EH (cell line): ENCODE measurements around the gene CDKL5.
"Not testable (repeated sequence)": the region's sequence is repeated elsewhere in the genome, so short reads cannot be mapped to it uniquely, and the experiment has no call there.

Experiments
- DNase-seq: peaks from one replicate; pipeline ENCODE4 v3.0.0-alpha.2; 2015; ENCODE audit warnings: low read depth

Gene CDKL5

GRCh38 chrX:18575744-18576143, 150.3 kb downstream of the CDKL5 start:
- DNase-seq, result no peak

GRCh38 chrX:18577400-18577799, 152.0 kb downstream of the CDKL5 start:
- no peak for DNase-seq

GRCh38 chrX:18578546-18578945, 153.1 kb downstream of the CDKL5 start:
- no peak for DNase-seq

GRCh38 chrX:18579495-18579894, 154.1 kb downstream of the CDKL5 start:
- DNase-seq, result no peak

- peak; percentile 41 for DNase-seq
These were observed 157.6 kb downstream of the CDKL5 start for GRCh38 chrX:18582910-18583493.

- DNase-seq, result not testable (repeated sequence)
These were observed 163.9 kb downstream of the CDKL5 start for GRCh38 chrX:18589292-18589691.

- DNase-seq, result no peak
These were observed 166.4 kb downstream of the CDKL5 start for GRCh38 chrX:18591834-18592233.

- DNase-seq, result no peak
These were observed 168.7 kb downstream of the CDKL5 start for GRCh38 chrX:18594079-18594478.

GRCh38 chrX:18596096-18596495, 170.7 kb downstream of the CDKL5 start:
- no peak for DNase-seq

- peak; percentile 3 for DNase-seq
These were observed 173.0 kb downstream of the CDKL5 start for GRCh38 chrX:18598413-18598812.

- peak; percentile 38 for DNase-seq
These were observed 182.6 kb downstream of the CDKL5 start for GRCh38 chrX:18607966-18608365.

- no peak for DNase-seq
These were observed 188.7 kb downstream of the CDKL5 start for GRCh38 chrX:18613930-18614639.

- no peak for DNase-seq
These were observed 191.4 kb downstream of the CDKL5 start for GRCh38 chrX:18616688-18617406.

GRCh38 chrX:18617407-18617750, 192.0 kb downstream of the CDKL5 start:
- DNase-seq, result peak; percentile 60

GRCh38 chrX:18619288-18619687, 193.9 kb downstream of the CDKL5 start:
- no peak for DNase-seq

- DNase-seq, result no peak
These were observed 194.9 kb downstream of the CDKL5 start for GRCh38 chrX:18620349-18620748.

GRCh38 chrX:18624599-18624998, 199.2 kb downstream of the CDKL5 start:
- no peak for DNase-seq

GRCh38 chrX:18630934-18631333, 205.5 kb downstream of the CDKL5 start:
- no peak for DNase-seq

GRCh38 chrX:18638398-18638797, 213.0 kb downstream of the CDKL5 start:
- no peak for DNase-seq

GRCh38 chrX:18639280-18639679, 213.9 kb downstream of the CDKL5 start:
- no peak for DNase-seq

GRCh38 chrX:18640686-18641085, 215.3 kb downstream of the CDKL5 start:
- peak; percentile 11 for DNase-seq

- no peak for DNase-seq
These were observed 217.8 kb downstream of the CDKL5 start for GRCh38 chrX:18643243-18643642.

GRCh38 chrX:18643853-18644252, 218.4 kb downstream of the CDKL5 start:
- no peak for DNase-seq
